ENCODE measurements around the gene SNAP23.
"Not testable (repeated sequence)": the region's sequence is repeated elsewhere in the genome, so short reads cannot be mapped to it uniquely, and the experiment has no call there.

Gene SNAP23

GRCh38 chr15:42556550-42557207, 61.2 kb downstream of the SNAP23 start:
- DNase-seq (ENCODE audit: low read depth in 1 of 2, low spot score in 1 of 2): not testable (repeated sequence)

DNA sequence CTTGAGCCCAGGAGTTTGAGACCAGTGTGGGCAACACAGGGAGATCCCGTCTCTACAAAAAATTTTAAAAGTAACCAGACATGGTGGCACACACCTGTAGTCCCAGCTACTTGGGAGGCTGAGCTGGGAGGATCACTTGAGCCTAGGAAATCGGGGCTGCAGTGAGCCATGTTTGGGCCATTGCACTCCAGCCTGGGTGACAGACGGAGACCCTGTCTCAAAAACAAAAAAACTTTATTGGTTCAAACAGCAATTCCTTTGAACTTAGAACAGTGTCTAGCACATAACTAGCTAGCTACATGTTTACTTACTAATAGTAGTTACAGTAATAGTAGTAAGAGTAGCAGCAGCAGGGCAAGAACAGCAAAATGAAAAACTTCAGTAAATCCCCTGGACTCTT, 63.3 kb downstream of the SNAP23 start:
- DNase-seq (ENCODE audit: low read depth in 1 of 2, low spot score in 1 of 2): no peak

DNA sequence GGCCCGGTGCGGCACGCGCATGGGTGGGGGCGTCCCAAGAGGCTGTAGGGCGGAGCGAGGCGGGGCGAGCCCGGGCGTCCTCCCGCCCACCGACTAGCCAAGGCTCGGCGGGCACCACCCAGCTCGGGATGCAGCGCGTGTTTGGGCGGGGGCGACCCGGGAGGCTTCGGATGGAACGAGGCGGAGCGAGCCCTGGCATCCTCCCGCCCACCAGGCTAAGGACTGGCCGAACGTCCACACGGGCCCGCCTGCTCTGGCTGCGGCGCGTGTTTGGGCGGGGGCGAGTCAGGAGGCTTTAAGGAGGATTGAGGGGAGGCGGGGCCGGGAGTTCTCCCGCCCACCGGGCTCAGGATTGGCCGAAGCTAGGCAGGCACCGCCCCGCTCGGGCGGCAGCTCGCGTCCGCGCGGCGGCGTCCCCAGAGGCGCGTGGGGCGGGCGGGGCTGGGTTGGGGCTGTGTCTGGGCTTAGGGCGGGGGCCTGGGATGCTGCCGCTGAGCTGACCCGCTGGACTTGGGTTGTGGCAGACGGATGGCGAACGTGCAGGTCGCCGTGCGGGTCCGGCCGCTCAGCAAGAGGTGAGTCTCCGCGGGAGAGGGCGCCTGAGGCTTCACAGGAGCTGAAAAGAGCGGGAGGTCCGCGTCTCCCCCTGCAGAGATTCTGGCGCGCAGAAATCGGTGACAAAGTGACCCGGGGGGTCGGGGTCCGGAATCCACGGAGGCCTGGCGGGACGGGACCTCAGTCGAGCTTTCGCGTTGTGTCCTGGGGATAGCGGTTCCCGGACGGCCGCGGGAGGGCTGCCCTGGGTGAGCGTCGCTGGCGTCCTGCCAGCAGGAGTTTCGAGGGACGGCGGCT, 80.0 kb downstream of the SNAP23 start, which contains the start of gene STARD9:
TSS of gene STARD9 (plus strand) at position 419 of the 852 bp plus-strand sequence. CDS start at position 529, 110 bp downstream.
- DNase-seq (ENCODE audit: low read depth in 1 of 2, low spot score in 1 of 2): peak; percentile 86 to 90

DNA sequence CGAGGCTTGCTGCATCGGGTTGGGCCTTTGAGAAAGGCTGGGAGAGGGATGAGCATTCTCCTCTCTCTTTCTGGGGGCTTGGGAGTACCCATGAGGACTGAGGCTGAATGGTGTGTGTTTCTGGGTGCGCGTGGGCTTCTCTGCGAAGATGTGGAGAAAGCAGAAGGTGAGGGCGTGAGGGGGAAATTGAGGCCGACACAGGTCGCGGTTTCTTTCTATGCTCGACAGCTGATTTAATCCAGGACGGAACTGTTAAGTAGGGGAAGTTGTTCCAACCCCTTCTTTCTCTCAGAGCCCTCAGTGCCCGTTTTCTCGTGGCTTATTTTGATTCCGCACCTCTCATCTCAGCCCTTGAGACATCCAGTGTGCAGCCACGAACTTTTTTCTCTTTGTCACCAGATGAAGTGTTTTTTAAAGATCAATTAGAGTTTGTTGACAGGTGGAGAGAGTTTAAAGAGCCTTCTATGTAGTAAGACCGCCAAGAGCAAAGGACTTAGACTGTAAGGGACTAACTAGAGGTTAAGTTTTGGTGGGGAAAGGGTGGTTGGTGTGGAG, 80.7 kb downstream of the SNAP23 start:
- DNase-seq (ENCODE audit: low read depth in 1 of 2, low spot score in 1 of 2): no peak

DNA sequence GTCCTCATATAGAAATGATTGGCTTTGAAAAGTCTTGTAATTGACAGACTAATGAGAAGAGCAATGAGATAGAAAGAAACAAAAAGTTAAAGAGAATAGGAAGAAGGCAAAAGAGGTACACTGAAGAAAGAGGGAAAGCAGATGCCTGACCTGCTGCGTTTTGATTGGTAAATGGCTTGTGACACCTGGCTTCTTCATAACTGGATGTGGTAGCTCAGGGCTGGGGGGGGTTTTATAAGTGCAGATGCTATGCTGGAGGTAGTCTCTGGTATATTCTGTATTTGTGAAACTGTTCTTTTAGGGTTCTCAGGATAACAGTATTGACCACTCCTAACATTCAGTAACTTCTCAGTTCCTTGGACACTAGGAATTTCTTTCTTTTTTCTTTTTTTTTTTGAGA, 81.3 kb downstream of the SNAP23 start:
- no peak for DNase-seq (ENCODE audit: low read depth in 1 of 2, low spot score in 1 of 2)

DNA sequence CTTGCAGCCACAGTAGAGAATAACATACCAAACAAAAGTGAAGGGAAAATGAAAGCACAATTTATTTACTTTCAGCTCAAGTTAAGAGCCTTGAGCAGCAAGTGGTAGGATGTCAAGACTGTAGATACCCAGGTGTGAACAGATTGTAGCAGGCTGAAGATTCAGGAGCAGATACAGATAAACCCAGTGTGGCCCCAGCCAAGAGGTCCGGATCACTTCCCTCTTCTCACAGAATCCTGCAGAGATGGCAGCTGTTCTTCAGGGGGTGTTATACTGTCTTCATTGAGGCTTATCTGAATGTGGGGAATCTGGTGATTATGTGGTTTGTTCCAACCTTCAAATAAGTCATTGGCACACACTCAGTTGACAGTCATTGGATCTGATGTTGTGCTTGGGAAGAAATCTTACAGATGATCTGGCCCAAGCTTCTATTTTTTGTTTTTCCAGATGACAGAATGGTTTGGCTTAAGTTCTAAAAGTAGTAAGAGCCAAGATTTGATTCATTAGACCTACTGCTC, 82.1 kb downstream of the SNAP23 start:
- no peak for DNase-seq (ENCODE audit: low read depth in 1 of 2, low spot score in 1 of 2)

DNA sequence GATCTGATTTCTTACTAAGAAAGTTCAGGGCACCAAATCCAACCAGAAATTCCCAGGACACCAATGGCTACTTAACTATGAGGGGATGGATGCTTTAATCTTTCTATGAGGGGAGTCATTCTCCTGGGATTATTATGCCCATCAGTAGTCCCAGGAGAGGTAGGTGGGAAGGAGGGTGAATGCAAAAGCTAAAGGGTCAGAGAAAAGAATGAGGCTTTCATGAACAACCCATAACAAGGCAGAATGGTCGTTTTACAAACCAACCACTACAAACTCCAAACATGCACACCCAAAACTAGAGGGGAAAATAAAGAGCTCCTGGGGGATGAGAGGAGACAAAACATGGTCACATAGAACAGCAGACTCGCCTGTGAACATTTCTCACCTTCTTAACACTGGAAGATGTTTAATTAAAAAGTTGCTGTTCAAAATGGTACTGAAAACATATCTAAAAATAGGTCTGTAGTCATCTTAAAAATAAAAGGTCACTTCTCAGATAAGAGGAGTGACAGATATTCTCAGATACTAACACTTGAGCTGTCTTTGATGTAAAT, 83.6 kb downstream of the SNAP23 start:
- no peak for DNase-seq (ENCODE audit: low read depth in 1 of 2, low spot score in 1 of 2)

- DNase-seq (ENCODE audit: low read depth in 1 of 2, low spot score in 1 of 2): peak; percentile 63
These were observed 85.9 kb downstream of the SNAP23 start for GRCh38 chr15:42581272-42581730.

All from stimulated activated CD4-positive, alpha-beta T cell treated with anti-CD3 and anti-CD28 coated beads, Interleukin-15, amount 100 ng/mL, for 1 hour (primary cell).